Activated T-helper 1 cell treated with anti-CD3 and anti-CD28 coated beads, Interleukin-2, amount 50 U/mL, for 16 hours (primary cell): ENCODE data around the gene ECHS1.
"Not testable (repeated sequence)": the region's sequence is repeated elsewhere in the genome, so short reads cannot be mapped to it uniquely, and the experiment has no call there.

Experiments
- DNase-seq, 2 donors: peaks; one replicate each; pipeline ENCODE4 v3.0.0-alpha.2; 2020; ENCODE audit warnings: low read depth in 1 of 2, low spot score in 1 of 2

The ECHS1 gene

GRCh38 chr10:133379152-133379800 lies 6.1 kb upstream of the ECHS1 start, which contains the start of gene PAOX:
Gene PAOX (plus strand): TSS chr10:133379262. CDS start chr10:133379317, 55 bp downstream.
- DNase-seq: peak in 1 of 2 donors; percentile 40

GRCh38 chr10:133378251-133379096 lies 5.3 kb upstream of the ECHS1 start:
- peak; percentile 30 to 37 for DNase-seq

GRCh38 chr10:133377818-133378250 lies 4.7 kb upstream of the ECHS1 start:
- DNase-seq: no peak

- DNase-seq: no peak
These were observed 4.1 kb upstream of the ECHS1 start for GRCh38 chr10:133377025-133377817.

GRCh38 chr10:133376183-133376582 lies 3.0 kb upstream of the ECHS1 start:
- DNase-seq: not testable (repeated sequence)

GRCh38 chr10:133375357-133376115 lies 2.4 kb upstream of the ECHS1 start:
- no peak for DNase-seq

- no peak for DNase-seq
These were observed 647 bp downstream of the ECHS1 start for GRCh38 chr10:133372507-133372906.

- DNase-seq: no peak
These were observed 2.9 kb downstream of the ECHS1 start for GRCh38 chr10:133370030-133370786.

GRCh38 chr10:133368153-133368552 lies 5.0 kb downstream of the ECHS1 start:
- no peak for DNase-seq

- not testable (repeated sequence) for DNase-seq
These were observed 5.7 kb downstream of the ECHS1 start for GRCh38 chr10:133367461-133367860.

GRCh38 chr10:133366751-133367150 lies 6.4 kb downstream of the ECHS1 start:
- DNase-seq: no peak

- no peak for DNase-seq
These were observed 7.0 kb downstream of the ECHS1 start for GRCh38 chr10:133366130-133366478.

- no peak for DNase-seq
These were observed 7.6 kb downstream of the ECHS1 start for GRCh38 chr10:133365461-133366129.

- DNase-seq: no peak
These were observed 8.3 kb downstream of the ECHS1 start for GRCh38 chr10:133364645-133365431.

GRCh38 chr10:133362846-133363245 lies 10.3 kb downstream of the ECHS1 start:
- DNase-seq: no peak

GRCh38 chr10:133361773-133362441 lies 11.2 kb downstream of the ECHS1 start:
- no peak for DNase-seq

- no peak for DNase-seq
These were observed 11.9 kb downstream of the ECHS1 start for GRCh38 chr10:133361227-133361626.

- no peak for DNase-seq
These were observed 13.1 kb downstream of the ECHS1 start for GRCh38 chr10:133359972-133360610.
